BJ (cell line): Measurements from ENCODE around the gene RPUSD1. TPM values are rescaled to one million over a fixed set of nuclear protein-coding genes. Genes with fewer than 3 reads are reported as not detected.

ENCODE experiments used
- CTCF ChIA-PET: fragments of 350-600 bp; formaldehyde crosslinking; extraction: SDS; loops from one replicate; lab custom pipeline; 2021; ENCODE audit warnings: antibody characterized with exemption, inconsistent platforms; lab: Yijun Ruan, JAX
- POLR2A ChIA-PET: fragments of 300-600 bp; sonication (Branson Sonifier 250); formaldehyde crosslinking; extraction: SDS; loops from one replicate; lab custom pipeline; 2021; ENCODE audit warnings: antibody characterized with exemption; lab: Charles Lee
- DNase-seq: peaks from one replicate; pipeline ENCODE4 v3.0.0-alpha.2; 2011; ENCODE audit warnings: low read depth
- H3K27me3 ChIP-seq: 2 replicates; pipeline ENCODE4 v1.6.0; 2011; ENCODE audit warnings: low read length; ENCODE audit not compliant: control insufficient read depth, insufficient read depth
- H3K36me3 ChIP-seq: 2 replicates; pipeline ENCODE4 v1.5.1; 2011; ENCODE audit warnings: low read length; ENCODE audit not compliant: control insufficient read depth, insufficient read depth
- H3K4me3 ChIP-seq: 2 replicates; pipeline ENCODE4 v1.5.1; 2011; ENCODE audit warnings: low read depth, mild to moderate bottlenecking, control low read depth, low read length
- CTCF ChIP-seq: IDR thresholded peaks from 2 replicates; pipeline ENCODE4 v1.5.1; 2011; ENCODE audit warnings: low read depth, mild to moderate bottlenecking, control low read depth, inconsistent platforms, low read length, moderate library complexity; ENCODE audit not compliant: insufficient read depth
- polyA plus RNA-seq: library from polyadenylated mRNA; depleted of rRNA; stranded (reverse); fragments of >200 nt; gene quantifications from 2 replicates; pipeline ENCODE4 v1.2.3, GENCODE V29; 2011

RPUSD1 gene
- polyA plus RNA-seq, 1 experiment, result 24.7 TPM

- H3K4me3 ChIP-seq, result no peak overlapping the region
- no peak for DNase-seq
- ChIA-PET POLR2A (no interaction called here), CTCF (interaction anchor here (0.9 kb wide), 1 partner anchor 87 kb away, joined by 3 read pairs; no protein-coding TSS in a partner anchor)
- TF ChIP-seq CTCF, result no peak
- H3K27me3 ChIP-seq, result peaks cover 16% of the 10 kb centered on the region
- no peaks in the 10 kb centered on the region for H3K36me3 ChIP-seq
Measured at GRCh38 chr16:798666-799065, 10.5 kb upstream of the RPUSD1 start.

- no peak for DNase-seq
- ChIA-PET CTCF (no interaction called here), POLR2A (no interaction called here)
- H3K4me3 ChIP-seq, result no peak overlapping the region
- H3K36me3 ChIP-seq, result no peaks in the 10 kb centered on the region
- no peak for TF ChIP-seq CTCF
- peaks cover 16% of the 10 kb centered on the region for H3K27me3 ChIP-seq
Measured at GRCh38 chr16:797686-798085, 9.5 kb upstream of the RPUSD1 start.

- Histone ChIP-seq H3K4me3 (no peak overlapping the region), H3K27me3 (peaks cover 16% of the 10 kb centered on the region), H3K36me3 (no peaks in the 10 kb centered on the region)
- no peak for DNase-seq
- CTCF ChIA-PET, result no interaction called here
- POLR2A ChIA-PET, result no interaction called here
- no peak for TF ChIP-seq CTCF
Measured at GRCh38 chr16:797120-797420, 8.9 kb upstream of the RPUSD1 start.

- CTCF ChIA-PET, result no interaction called here
- no peak for DNase-seq
- Histone ChIP-seq H3K27me3 (peaks cover 14% of the 10 kb centered on the region), H3K36me3 (peaks cover 2% of the 10 kb centered on the region; the same call in 1 of the 2 replicates), H3K4me3 (no peak overlapping the region)
- POLR2A ChIA-PET, result no interaction called here
- TF ChIP-seq CTCF, result no peak
Measured at GRCh38 chr16:796296-797119, 8.3 kb upstream of the RPUSD1 start.

GRCh38 chr16:795580-796229 is 7.5 kb upstream of the RPUSD1 start:
- CTCF ChIA-PET, result no interaction called here
- POLR2A ChIA-PET, result no interaction called here
- Histone ChIP-seq H3K36me3 (peaks cover 3% of the 10 kb centered on the region; the same call in 1 of the 2 replicates), H3K27me3 (peaks cover 6% of the 10 kb centered on the region), H3K4me3 (no peak overlapping the region)
- TF ChIP-seq CTCF, result no peak
- no peak for DNase-seq
